Heart left ventricle (tissue), 13 donors: ENCODE measurements around the gene ZNF474.

ENCODE experiments used
- POLR2A ChIP-seq, 2 donors: fragments of 450-650 bp; IDR thresholded peaks; one replicate each; pipeline ENCODE4 v1.6.1; 2017; ENCODE audit warnings: antibody characterized with exemption in 2 of 2, mild to moderate bottlenecking in 2 of 2, moderate library complexity in 2 of 2
- TF ChIP-seq, protein P1 (sequence below), 12 donors: fragments of 200-600 bp; sonication (generic) in 4 of 12; IDR thresholded peaks; one replicate each; pipeline versions ENCODE4 v1.5.0 to v1.8.0; 2018 to 2022; ENCODE audit warnings: antibody characterized with exemption in 12 of 12, mild to moderate bottlenecking in 5 of 12
- donor health status: ischemic (EF 13 %, LVEDD 7.1; RV severe dilation, severe dysfunction).
- donor health status: DM: no; HTN: yes; CAD: no.
- donor health status: DM: no; HTN: no; CAD: no.
- donor health status: ischemic (EF 25% LVEDD 6.9; RV normal size, moderate dysfunction).
- donor health status: ischemic (EF 25% LVEDD 5.7; RV mildly dilated, moderate dysfunction).
- donor health status: ischemic (EF 35%, LVEDD 5.7; RV mildly dilated, moderate dysfunction).
- donor health status: nonischemic (EF 11% LVEDD 7.7; RV severe dilation, severe dysfunction).
- donor health status: DM: yes; HTN: yes; CAD: no.
- donor health status: PGD.
- donor health status: ischemic (EF 29% LVEDD 5.4; RV normal size, mild dysfunction).
- donor health status: nonischemic (EF 23%, LVEDD 6.1; RV moderate dilation, normal function).

- TF ChIP-seq, protein P1, sequence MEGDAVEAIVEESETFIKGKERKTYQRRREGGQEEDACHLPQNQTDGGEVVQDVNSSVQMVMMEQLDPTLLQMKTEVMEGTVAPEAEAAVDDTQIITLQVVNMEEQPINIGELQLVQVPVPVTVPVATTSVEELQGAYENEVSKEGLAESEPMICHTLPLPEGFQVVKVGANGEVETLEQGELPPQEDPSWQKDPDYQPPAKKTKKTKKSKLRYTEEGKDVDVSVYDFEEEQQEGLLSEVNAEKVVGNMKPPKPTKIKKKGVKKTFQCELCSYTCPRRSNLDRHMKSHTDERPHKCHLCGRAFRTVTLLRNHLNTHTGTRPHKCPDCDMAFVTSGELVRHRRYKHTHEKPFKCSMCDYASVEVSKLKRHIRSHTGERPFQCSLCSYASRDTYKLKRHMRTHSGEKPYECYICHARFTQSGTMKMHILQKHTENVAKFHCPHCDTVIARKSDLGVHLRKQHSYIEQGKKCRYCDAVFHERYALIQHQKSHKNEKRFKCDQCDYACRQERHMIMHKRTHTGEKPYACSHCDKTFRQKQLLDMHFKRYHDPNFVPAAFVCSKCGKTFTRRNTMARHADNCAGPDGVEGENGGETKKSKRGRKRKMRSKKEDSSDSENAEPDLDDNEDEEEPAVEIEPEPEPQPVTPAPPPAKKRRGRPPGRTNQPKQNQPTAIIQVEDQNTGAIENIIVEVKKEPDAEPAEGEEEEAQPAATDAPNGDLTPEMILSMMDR (IDR thresholded peaks at IDR 0.05) = no peak
- TF ChIP-seq POLR2A (IDR thresholded peaks at IDR 0.05) = no peak
Measured at GRCh38 chr5:122182491-122182921, 53.2 kb downstream of the ZNF474 start.
